ENCODE data around the gene LRRK1. TPM values are rescaled to one million over a fixed set of nuclear protein-coding genes. Genes with fewer than 3 reads are reported as not detected.

Gene LRRK1
- total RNA-seq, 1 donor = 5.5 TPM

GRCh38 chr15:100930306-100930848 lies 11.2 kb downstream of the LRRK1 start:
- no peaks in the 10 kb centered on the region for H3K27me3 ChIP-seq (ENCODE audit: insufficient read depth, low read length)
- peaks cover 48% of the 10 kb centered on the region for H3K4me1 ChIP-seq (ENCODE audit: insufficient read depth, low read length)
- no peaks in the 10 kb centered on the region for H3K9me3 ChIP-seq (ENCODE audit: low read depth, low read length)
- H3K4me3 ChIP-seq (ENCODE audit: low read length) = no peak overlapping the region

- Histone ChIP-seq H3K9me3 (ENCODE audit: low read depth, low read length) (no peaks in the 10 kb centered on the region), H3K27me3 (ENCODE audit: insufficient read depth, low read length) (no peaks in the 10 kb centered on the region), H3K4me1 (ENCODE audit: insufficient read depth, low read length) (peaks cover 48% of the 10 kb centered on the region), H3K4me3 (ENCODE audit: low read length) (no peak overlapping the region)
Observed at GRCh38 chr15:100931143-100931890, 12.2 kb downstream of the LRRK1 start.

GRCh38 chr15:100932676-100933348 lies 13.7 kb downstream of the LRRK1 start:
- H3K4me3 ChIP-seq (ENCODE audit: low read length) = no peak overlapping the region
- no peaks in the 10 kb centered on the region for H3K9me3 ChIP-seq (ENCODE audit: low read depth, low read length)
- no peaks in the 10 kb centered on the region for H3K27me3 ChIP-seq (ENCODE audit: insufficient read depth, low read length)
- peaks cover 40% of the 10 kb centered on the region for H3K4me1 ChIP-seq (ENCODE audit: insufficient read depth, low read length)

GRCh38 chr15:100934166-100934565 lies 15.0 kb downstream of the LRRK1 start:
- H3K27me3 ChIP-seq (ENCODE audit: insufficient read depth, low read length) = no peaks in the 10 kb centered on the region
- peaks cover 40% of the 10 kb centered on the region for H3K4me1 ChIP-seq (ENCODE audit: insufficient read depth, low read length)
- H3K4me3 ChIP-seq (ENCODE audit: low read length) = no peak overlapping the region
- H3K9me3 ChIP-seq (ENCODE audit: low read depth, low read length) = no peaks in the 10 kb centered on the region

- H3K27me3 ChIP-seq (ENCODE audit: insufficient read depth, low read length) = no peaks in the 10 kb centered on the region
- peaks cover 43% of the 10 kb centered on the region for H3K4me1 ChIP-seq (ENCODE audit: insufficient read depth, low read length)
- no peak overlapping the region for H3K4me3 ChIP-seq (ENCODE audit: low read length)
- no peaks in the 10 kb centered on the region for H3K9me3 ChIP-seq (ENCODE audit: low read depth, low read length)
Observed at GRCh38 chr15:100934726-100935125, 15.6 kb downstream of the LRRK1 start.

- no peaks in the 10 kb centered on the region for H3K27me3 ChIP-seq (ENCODE audit: insufficient read depth, low read length)
- H3K4me3 ChIP-seq (ENCODE audit: low read length) = no peak overlapping the region
- H3K9me3 ChIP-seq (ENCODE audit: low read depth, low read length) = no peaks in the 10 kb centered on the region
- H3K4me1 ChIP-seq (ENCODE audit: insufficient read depth, low read length) = peaks cover 54% of the 10 kb centered on the region
Observed at GRCh38 chr15:100937171-100937570, 18.0 kb downstream of the LRRK1 start.

- Histone ChIP-seq H3K4me3 (ENCODE audit: low read length) (no peak overlapping the region), H3K27me3 (ENCODE audit: insufficient read depth, low read length) (no peaks in the 10 kb centered on the region), H3K9me3 (ENCODE audit: low read depth, low read length) (no peaks in the 10 kb centered on the region), H3K4me1 (ENCODE audit: insufficient read depth, low read length) (peaks cover 50% of the 10 kb centered on the region)
Observed at GRCh38 chr15:100939791-100940190, 20.6 kb downstream of the LRRK1 start.

- H3K9me3 ChIP-seq (ENCODE audit: low read depth, low read length) = no peaks in the 10 kb centered on the region
- H3K27me3 ChIP-seq (ENCODE audit: insufficient read depth, low read length) = no peaks in the 10 kb centered on the region
- H3K4me1 ChIP-seq (ENCODE audit: insufficient read depth, low read length) = peaks cover 44% of the 10 kb centered on the region
- H3K4me3 ChIP-seq (ENCODE audit: low read length) = no peak overlapping the region
Observed at GRCh38 chr15:100940767-100941379, 21.7 kb downstream of the LRRK1 start.

GRCh38 chr15:100941536-100941935 lies 22.4 kb downstream of the LRRK1 start:
- peaks cover 44% of the 10 kb centered on the region for H3K4me1 ChIP-seq (ENCODE audit: insufficient read depth, low read length)
- H3K27me3 ChIP-seq (ENCODE audit: insufficient read depth, low read length) = no peaks in the 10 kb centered on the region
- no peaks in the 10 kb centered on the region for H3K9me3 ChIP-seq (ENCODE audit: low read depth, low read length)
- H3K4me3 ChIP-seq (ENCODE audit: low read length) = no peak overlapping the region

- no peaks in the 10 kb centered on the region for H3K27me3 ChIP-seq (ENCODE audit: insufficient read depth, low read length)
- peaks cover 44% of the 10 kb centered on the region for H3K4me1 ChIP-seq (ENCODE audit: insufficient read depth, low read length)
- no peaks in the 10 kb centered on the region for H3K9me3 ChIP-seq (ENCODE audit: low read depth, low read length)
- H3K4me3 ChIP-seq (ENCODE audit: low read length) = no peak overlapping the region
Observed at GRCh38 chr15:100942656-100943425, 23.7 kb downstream of the LRRK1 start.

- Histone ChIP-seq H3K4me1 (ENCODE audit: insufficient read depth, low read length) (peaks cover 42% of the 10 kb centered on the region), H3K4me3 (ENCODE audit: low read length) (no peak overlapping the region), H3K9me3 (ENCODE audit: low read depth, low read length) (no peaks in the 10 kb centered on the region), H3K27me3 (ENCODE audit: insufficient read depth, low read length) (no peaks in the 10 kb centered on the region)
Observed at GRCh38 chr15:100944244-100944895, 25.2 kb downstream of the LRRK1 start.

- H3K4me1 ChIP-seq (ENCODE audit: insufficient read depth, low read length) = peaks cover 36% of the 10 kb centered on the region
- no peak overlapping the region for H3K4me3 ChIP-seq (ENCODE audit: low read length)
- H3K27me3 ChIP-seq (ENCODE audit: insufficient read depth, low read length) = no peaks in the 10 kb centered on the region
- no peaks in the 10 kb centered on the region for H3K9me3 ChIP-seq (ENCODE audit: low read depth, low read length)
Observed at GRCh38 chr15:100944986-100945385, 25.8 kb downstream of the LRRK1 start.

- Histone ChIP-seq H3K9me3 (ENCODE audit: low read depth, low read length) (no peaks in the 10 kb centered on the region), H3K4me1 (ENCODE audit: insufficient read depth, low read length) (peaks cover 16% of the 10 kb centered on the region), H3K27me3 (ENCODE audit: insufficient read depth, low read length) (no peaks in the 10 kb centered on the region), H3K4me3 (ENCODE audit: low read length) (no peak overlapping the region)
Observed at GRCh38 chr15:100947760-100948429, 28.7 kb downstream of the LRRK1 start.

GRCh38 chr15:100948430-100948762 lies 29.2 kb downstream of the LRRK1 start:
- no peaks in the 10 kb centered on the region for H3K9me3 ChIP-seq (ENCODE audit: low read depth, low read length)
- peaks cover 13% of the 10 kb centered on the region for H3K4me1 ChIP-seq (ENCODE audit: insufficient read depth, low read length)
- H3K4me3 ChIP-seq (ENCODE audit: low read length) = no peak overlapping the region
- H3K27me3 ChIP-seq (ENCODE audit: insufficient read depth, low read length) = no peaks in the 10 kb centered on the region
